Measurements from ENCODE around the gene ERG28. TPM values are rescaled to one million over a fixed set of nuclear protein-coding genes. Genes with fewer than 3 reads are reported as not detected.

ERG28 gene
- total RNA-seq, 3 donors from 2014 or later (not counting 1 experiment from before 2014, with no cell fraction given), result 10.5 to 11.1 (median 10.9) TPM

DNA sequence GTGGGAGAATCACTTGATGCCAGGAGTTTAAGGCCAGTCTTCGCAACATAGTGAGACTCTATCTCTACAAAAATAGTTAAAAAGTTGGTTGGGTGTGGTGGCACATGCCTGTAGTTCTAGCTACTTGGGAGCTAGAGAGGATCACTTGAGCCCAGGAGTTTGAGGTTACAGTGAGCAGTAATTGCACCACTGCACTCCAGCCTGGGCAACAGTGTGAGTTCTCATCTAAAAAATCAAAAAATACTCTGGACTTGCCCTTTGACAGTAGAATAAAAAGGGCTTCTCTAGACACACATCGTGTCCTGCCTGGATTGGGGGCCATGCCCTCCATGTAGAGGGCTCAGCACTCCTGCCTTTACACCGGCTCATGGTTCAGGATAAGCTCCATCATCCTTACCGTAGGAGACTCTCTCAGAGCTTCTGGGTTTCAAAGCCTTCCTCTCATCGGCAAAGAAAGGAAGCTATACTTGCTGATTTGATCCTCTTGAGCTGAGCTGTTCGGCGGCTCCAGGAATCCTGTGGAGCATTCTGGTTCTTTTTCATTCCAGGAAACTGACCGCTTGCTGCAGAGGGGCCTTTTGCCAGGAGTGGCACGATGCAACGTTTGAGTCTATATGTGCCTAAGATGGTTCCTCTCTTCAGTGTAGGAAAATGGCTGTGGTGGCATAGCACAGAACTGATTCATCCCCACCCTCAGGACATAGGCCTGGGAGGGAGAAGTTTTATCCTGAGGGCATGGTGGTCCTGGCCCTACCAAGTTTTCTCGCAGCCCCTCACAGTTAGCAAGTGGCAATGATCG is 52.6 kb downstream of the ERG28 start:
- no peaks in the 10 kb centered on the region for H3K4me1 Mint-ChIP-seq
- no peaks in the 10 kb centered on the region for H3K9me3 ChIP-seq (ENCODE audit: control insufficient read depth, insufficient read depth, low read length)
- intact Hi-C loops (cut with micrococcal nuclease), result no loop called here
- H3K27ac Mint-ChIP-seq, result no peak overlapping the region
- no peaks in the 10 kb centered on the region for H3K36me3 Mint-ChIP-seq
- peaks cover 3% of the 10 kb centered on the region for H3K4me1 ChIP-seq (ENCODE audit: control insufficient read depth, insufficient read depth, low read length)
- H3K27me3 ChIP-seq (ENCODE audit: control insufficient read depth, insufficient read depth, low read length), result no peaks in the 10 kb centered on the region
- WGBS (ENCODE audit: insufficient coverage), result 95% methylated on average over 12 of the region's 12 CpGs
- H3K4me3 ChIP-seq (ENCODE audit: low read length), result no peak overlapping the region
- H3K27ac ChIP-seq (ENCODE audit: low read length), result no peak overlapping the region
- ATAC-seq (no peak), DNase-seq (no peak)
- TF ChIP-seq CTCF (IDR thresholded peaks at IDR 0.05), result no peak
- no peaks in the 10 kb centered on the region for H3K9me3 Mint-ChIP-seq
- no peak overlapping the region for H3K4me3 Mint-ChIP-seq
- H3K36me3 ChIP-seq (ENCODE audit: control insufficient read depth, insufficient read depth, low read length), result no peaks in the 10 kb centered on the region
- H3K27me3 Mint-ChIP-seq (ENCODE audit: low read depth in 2 of 2), result no peaks in the 10 kb centered on the region

- Mint-ChIP-seq H3K9me3 (no peaks in the 10 kb centered on the region), H3K4me3 (no peak overlapping the region), H3K4me1 (no peaks in the 10 kb centered on the region), H3K27me3 (ENCODE audit: low read depth in 2 of 2) (no peaks in the 10 kb centered on the region), H3K27ac (no peak overlapping the region), H3K36me3 (no peaks in the 10 kb centered on the region)
- Histone ChIP-seq H3K27ac (ENCODE audit: low read length) (no peak overlapping the region), H3K9me3 (ENCODE audit: control insufficient read depth, insufficient read depth, low read length) (no peaks in the 10 kb centered on the region), H3K4me1 (ENCODE audit: control insufficient read depth, insufficient read depth, low read length) (peaks cover 3% of the 10 kb centered on the region), H3K27me3 (ENCODE audit: control insufficient read depth, insufficient read depth, low read length) (no peaks in the 10 kb centered on the region), H3K36me3 (ENCODE audit: control insufficient read depth, insufficient read depth, low read length) (no peaks in the 10 kb centered on the region), H3K4me3 (ENCODE audit: low read length) (no peak overlapping the region)
- TF ChIP-seq CTCF (IDR thresholded peaks at IDR 0.05), result no peak
- DNase-seq, result no peak
- no peak for ATAC-seq
- intact Hi-C loops (cut with micrococcal nuclease), result no loop called here
- 100% methylated on average over 1 of the region's 1 CpG for WGBS (ENCODE audit: insufficient coverage)
These were observed 53.6 kb downstream of the ERG28 start for GRCh38 chr14:75607044-75607443.

GRCh38 chr14:75605916-75606315 is 54.8 kb downstream of the ERG28 start:
- 93% methylated on average over 10 of the region's 10 CpGs for WGBS (ENCODE audit: insufficient coverage)
- H3K36me3 ChIP-seq (ENCODE audit: control insufficient read depth, insufficient read depth, low read length), result no peaks in the 10 kb centered on the region
- no peak for ATAC-seq
- H3K4me1 ChIP-seq (ENCODE audit: control insufficient read depth, insufficient read depth, low read length), result peaks cover 3% of the 10 kb centered on the region
- no peak for DNase-seq
- H3K27ac ChIP-seq (ENCODE audit: low read length), result no peak overlapping the region
- H3K27me3 ChIP-seq (ENCODE audit: control insufficient read depth, insufficient read depth, low read length), result no peaks in the 10 kb centered on the region
- no peaks in the 10 kb centered on the region for H3K9me3 Mint-ChIP-seq
- TF ChIP-seq CTCF (IDR thresholded peaks at IDR 0.05), result no peak
- no peaks in the 10 kb centered on the region for H3K4me1 Mint-ChIP-seq
- H3K9me3 ChIP-seq (ENCODE audit: control insufficient read depth, insufficient read depth, low read length), result no peaks in the 10 kb centered on the region
- H3K27me3 Mint-ChIP-seq (ENCODE audit: low read depth in 2 of 2), result no peaks in the 10 kb centered on the region
- H3K4me3 Mint-ChIP-seq, result no peak overlapping the region
- H3K4me3 ChIP-seq (ENCODE audit: low read length), result no peak overlapping the region
- intact Hi-C loops (cut with micrococcal nuclease), result no loop called here
- H3K36me3 Mint-ChIP-seq, result no peaks in the 10 kb centered on the region
- H3K27ac Mint-ChIP-seq, result no peak overlapping the region
